NCI-H2196 (cell line): ENCODE data around the gene CKAP4.
"Not testable (repeated sequence)": the region's sequence is repeated elsewhere in the genome, so short reads cannot be mapped to it uniquely, and the experiment has no call there.

Source experiments
- DNase-seq: peaks from one replicate; lab custom pipeline; 2025; ENCODE audit not compliant: unreplicated experiment; lab: John Stamatoyannopoulos, UW

CKAP4 gene, protein sequence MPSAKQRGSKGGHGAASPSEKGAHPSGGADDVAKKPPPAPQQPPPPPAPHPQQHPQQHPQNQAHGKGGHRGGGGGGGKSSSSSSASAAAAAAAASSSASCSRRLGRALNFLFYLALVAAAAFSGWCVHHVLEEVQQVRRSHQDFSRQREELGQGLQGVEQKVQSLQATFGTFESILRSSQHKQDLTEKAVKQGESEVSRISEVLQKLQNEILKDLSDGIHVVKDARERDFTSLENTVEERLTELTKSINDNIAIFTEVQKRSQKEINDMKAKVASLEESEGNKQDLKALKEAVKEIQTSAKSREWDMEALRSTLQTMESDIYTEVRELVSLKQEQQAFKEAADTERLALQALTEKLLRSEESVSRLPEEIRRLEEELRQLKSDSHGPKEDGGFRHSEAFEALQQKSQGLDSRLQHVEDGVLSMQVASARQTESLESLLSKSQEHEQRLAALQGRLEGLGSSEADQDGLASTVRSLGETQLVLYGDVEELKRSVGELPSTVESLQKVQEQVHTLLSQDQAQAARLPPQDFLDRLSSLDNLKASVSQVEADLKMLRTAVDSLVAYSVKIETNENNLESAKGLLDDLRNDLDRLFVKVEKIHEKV

GRCh38 chr12:106247674-106248311 is at the start of gene CKAP4:
Gene CKAP4, minus strand, starts transcription at chr12:106248020. Its CDS starts 169 bp downstream, at chr12:106247851.
- DNase-seq = peak; percentile 73

DNA sequence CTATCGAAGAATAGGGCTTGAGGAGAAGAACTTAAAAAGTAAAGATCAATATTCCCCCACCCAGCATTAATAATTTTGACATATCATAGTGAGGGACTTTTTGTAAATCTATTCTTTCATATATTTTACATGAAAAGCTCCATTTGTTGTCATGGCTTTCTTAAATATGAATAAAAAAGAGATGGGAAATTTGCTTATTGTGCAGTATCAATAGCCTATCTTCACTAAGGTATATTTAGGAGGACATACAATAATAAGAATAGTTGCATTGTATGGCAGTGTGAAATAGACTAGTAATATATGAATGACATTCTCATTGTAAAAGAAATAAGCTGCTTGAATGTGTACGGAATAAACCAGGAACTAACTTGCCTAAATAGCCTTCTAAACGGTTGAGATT is 49.3 kb upstream of the CKAP4 start:
- DNase-seq = no peak

DNA sequence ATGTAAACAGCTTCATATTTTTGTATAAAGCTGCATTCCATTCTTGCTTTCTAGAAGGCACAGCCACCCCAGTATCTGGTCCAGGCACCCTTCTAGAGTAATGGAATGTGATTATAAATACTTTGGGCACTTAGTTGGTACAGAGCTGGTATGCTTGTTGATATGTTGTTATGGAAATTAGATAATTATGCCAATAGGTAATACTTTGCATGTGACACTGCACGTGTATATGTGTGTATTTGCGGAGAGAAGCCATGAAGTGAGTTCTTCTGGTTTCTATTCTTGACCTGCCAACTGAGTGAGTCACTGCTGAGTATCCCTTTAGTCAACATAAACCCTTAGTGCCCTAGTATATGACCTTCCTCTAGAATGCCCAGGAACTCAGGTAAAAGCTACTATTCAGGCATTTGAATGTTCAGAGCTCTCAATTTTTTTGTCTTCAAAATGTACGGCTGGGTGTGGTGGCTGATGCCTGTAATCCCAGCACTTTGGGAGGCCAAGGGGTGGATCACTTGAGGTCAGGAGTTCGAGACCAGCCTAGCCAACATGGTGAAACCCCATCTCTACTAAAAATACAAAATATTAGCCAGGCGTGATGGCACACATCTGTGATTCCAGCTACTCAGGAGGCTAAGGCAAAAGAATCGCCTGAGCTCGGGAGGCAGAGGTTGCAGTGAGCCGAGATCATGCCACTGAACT is 48.5 kb upstream of the CKAP4 start:
- DNase-seq = no peak

DNA sequence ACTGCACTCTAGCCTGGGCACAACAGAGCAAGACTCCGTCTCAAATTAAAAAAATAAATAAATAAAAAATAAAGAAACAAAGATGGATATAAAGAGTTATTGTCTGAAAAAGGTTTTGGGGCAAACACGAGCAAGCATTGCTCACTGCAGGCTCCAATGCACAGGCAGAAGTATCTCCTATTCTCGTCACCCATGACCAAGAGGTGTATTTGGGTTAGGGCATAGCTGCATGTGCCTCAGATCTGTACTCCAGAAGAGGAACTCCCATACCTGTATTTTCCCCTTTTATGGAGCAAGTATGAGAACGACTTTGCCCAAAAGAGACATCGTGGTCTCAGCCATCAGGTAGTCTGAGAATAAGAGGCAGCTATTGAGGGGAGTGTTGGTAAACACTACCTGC is 44.5 kb upstream of the CKAP4 start:
- DNase-seq = no peak

DNA sequence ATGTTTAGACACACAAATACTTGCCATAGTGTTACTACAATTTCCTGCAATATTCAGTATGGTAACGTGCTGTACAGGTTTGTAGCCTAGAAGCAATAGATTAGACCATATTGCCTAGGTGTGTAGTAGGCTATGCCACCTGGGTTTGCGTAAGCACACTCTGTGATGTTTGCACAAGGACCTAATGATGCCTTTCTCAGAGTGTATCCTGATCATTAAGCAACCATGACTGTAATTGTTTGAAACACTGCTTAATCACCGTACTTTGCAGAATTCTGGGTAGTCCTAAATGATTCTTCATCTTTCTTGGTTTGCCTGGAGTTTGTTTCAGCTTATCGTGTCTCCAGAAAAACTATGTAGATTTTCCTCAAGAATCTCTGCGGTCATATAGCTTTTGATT is 43.5 kb upstream of the CKAP4 start:
- DNase-seq = no peak

GRCh38 chr12:106290666-106291065 is 42.8 kb upstream of the CKAP4 start:
- no peak for DNase-seq

- DNase-seq = no peak
Measured at GRCh38 chr12:106289196-106289681, 41.4 kb upstream of the CKAP4 start.

DNA sequence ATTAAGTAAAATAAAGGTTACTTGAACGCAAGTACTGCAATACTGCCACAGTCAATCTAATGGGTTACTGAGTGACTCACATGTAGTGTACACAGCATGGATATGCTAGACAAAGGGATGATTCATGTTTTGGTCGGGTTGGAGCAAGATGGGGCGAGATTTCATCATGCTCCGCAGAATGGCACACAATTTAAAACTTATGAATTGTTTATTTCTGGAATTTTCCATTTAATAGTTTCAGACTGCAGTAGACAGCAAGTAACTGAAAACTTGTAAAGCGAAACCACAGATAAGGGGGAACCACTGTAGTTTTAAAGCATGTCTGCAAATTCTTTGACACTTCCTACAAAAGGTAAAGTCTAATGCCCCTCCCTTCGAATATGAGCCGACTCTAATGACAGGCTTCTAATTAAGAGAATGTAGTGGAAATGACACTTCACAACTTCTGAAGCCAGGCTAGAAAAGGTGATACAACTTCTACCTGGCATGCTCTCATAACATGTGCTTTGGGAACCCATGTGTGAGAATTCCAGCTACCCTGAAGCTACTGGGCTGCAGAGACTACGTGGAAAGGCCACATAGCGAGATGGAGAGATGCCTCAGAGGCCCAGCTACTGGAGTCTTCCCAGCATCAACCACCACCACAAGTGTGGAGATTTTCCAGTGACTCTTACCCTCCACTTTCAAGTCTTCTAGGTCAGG is 40.8 kb upstream of the CKAP4 start:
- DNase-seq = no peak

GRCh38 chr12:106288101-106288493 is 40.3 kb upstream of the CKAP4 start:
- no peak for DNase-seq

DNA sequence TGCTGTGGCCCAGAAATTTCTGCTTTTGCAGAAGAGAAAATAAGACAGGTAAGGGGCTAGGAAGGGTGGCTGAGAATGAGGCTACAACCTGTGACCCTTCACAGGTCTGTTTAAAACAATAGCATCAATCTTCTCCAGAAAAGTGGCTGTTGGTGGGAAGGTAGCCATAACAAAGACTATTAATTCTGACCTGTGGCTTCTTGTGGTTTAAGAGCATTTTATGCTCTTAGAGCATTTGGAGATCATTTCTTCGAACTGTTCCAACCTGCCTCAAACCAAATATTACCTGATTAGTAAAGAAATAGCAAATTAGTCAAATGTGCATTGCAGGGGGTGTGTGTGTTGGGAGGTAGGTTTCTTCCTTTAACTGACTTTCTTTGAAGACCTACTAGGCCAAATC is 39.5 kb upstream of the CKAP4 start:
- DNase-seq = no peak

DNA sequence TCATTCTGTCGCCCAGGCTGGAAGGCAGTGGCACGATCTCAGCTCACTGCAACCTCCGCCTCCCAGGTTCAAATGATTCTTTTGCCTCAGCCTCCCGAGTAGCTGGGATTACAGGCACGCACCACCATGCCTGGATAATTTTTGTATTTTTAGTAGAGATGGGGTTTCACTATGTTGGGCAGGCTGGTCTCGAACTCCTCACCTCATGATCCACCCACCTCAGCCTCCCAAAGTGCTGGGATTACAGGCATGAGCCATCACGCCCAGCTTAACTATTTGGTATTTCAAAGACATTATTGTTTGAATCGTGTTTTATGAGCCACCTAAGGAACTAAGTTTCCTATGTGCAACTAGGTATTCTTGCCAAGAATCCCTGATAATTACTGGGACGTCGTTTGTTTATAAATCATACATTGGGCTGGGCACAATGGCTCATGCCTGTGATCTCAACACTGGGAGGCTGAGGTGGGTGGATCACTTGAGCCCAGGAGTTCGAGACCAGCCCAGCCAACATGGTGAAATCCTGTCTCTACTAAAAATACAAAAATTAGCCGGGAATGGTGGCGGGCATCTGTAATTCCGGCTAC is 38.8 kb upstream of the CKAP4 start:
- DNase-seq = not testable (repeated sequence)

DNA sequence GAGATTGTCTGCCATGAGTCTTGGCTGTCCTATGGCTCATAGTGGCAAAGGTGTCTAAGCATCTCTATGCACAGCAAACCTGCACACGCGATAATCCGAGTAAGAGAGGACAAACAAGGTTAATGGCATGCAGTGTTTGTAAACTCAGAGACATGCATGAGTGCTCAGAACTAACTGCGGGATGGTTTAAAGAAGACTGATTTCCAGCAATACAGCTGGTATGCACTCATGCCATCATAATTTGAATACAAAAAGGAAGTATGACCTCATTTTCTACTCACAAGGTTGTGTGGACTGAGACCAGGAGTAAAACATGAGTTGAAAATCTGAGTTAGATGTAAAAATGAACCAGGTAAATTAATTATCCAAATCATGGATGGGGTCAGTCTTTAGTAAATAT is 38.2 kb upstream of the CKAP4 start:
- no peak for DNase-seq

- no peak for DNase-seq
Measured at GRCh38 chr12:106284358-106285105, 36.7 kb upstream of the CKAP4 start.

DNA sequence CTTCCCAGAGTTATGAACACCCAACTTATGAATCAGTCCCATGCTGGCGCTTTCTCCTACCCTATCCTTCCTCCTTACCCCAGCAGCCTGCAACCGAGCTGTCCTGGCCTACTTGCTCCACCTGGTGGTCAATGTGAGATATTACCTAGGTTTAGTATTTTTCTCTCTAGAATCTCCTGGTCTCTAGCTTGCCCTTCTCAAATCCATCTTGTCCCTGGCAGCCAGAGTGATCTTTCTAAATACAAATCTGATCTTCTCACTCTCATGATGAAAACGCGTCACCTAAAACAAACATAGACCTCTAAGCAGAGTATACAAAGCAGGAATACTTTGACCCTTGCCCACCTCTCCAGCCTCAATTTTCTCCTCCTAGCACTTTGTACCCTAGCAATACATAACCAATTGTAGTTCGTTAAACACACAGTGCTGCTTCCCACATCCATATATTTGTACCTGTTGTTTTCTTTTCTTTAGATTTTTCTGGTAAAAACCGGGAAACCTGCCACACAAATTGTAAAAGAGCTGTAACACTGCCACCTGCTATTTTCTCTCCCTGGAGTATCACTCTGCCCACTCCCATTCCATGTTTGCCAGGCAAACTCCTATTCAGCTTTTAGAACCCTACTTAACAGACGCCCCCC is 34.8 kb upstream of the CKAP4 start:
- peak; percentile 6 for DNase-seq

DNA sequence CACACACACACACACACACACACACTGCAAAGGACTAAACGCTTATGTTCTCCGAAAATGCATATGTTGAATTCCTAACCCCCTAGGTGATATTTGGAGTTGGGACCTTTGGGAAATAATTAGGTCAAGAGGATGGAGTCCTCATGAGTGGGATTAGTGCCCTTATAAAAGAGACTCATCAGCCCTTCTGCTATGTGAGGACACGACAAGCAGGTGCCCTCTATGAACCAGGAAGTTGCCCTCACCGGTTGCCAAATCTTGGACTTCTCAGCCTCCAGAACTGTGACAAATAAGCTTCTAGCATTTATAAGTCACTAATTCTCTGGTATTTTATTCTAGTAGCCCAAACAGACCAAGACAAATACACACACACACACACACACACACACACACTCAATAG is 34.0 kb upstream of the CKAP4 start:
- no peak for DNase-seq

- DNase-seq = no peak
Measured at GRCh38 chr12:106281056-106281782, 33.4 kb upstream of the CKAP4 start.

GRCh38 chr12:106280106-106280505 is 32.3 kb upstream of the CKAP4 start:
- no peak for DNase-seq

DNA sequence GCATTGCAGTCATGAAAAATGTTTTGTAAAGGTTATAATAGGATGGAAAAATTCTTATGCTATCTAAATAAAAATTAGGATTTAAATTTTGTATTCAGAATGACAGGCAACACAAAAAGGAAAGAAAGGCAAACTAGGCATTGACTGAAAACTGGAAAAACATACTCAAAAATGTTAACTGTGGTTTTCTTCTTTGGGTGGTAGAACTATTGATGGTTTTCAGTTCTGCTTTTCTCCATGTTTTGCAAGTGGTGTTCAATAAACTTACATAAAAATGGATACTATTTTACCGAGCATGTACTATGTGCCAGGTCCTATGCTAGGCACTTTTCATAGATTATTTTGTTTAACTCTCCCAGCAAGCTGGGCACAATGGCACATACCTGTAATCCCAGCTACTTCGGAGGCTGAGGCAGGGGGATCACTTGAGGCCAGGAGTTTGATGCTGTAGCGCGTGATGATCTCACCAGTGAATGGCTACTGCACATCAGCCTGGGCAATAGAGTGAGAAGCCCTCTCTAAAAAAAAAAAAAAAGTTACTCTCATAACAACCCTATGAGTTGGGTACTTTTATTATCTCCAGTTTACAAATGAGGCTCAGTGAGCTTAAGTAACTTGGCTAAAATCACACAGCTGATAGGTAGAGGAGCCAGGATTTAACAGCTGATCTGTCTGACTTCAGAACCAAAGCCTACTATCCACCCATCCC is 28.4 kb upstream of the CKAP4 start:
- DNase-seq = no peak
